ENCODE results near the gene TRAPPC2B. TPM values are rescaled to one million over a fixed set of nuclear protein-coding genes. Genes with fewer than 3 reads are reported as not detected.

The TRAPPC2B gene
- total and polyA plus RNA-seq, 8 donors, result 8.2 to 16.0 (median 13.6) TPM

DNA sequence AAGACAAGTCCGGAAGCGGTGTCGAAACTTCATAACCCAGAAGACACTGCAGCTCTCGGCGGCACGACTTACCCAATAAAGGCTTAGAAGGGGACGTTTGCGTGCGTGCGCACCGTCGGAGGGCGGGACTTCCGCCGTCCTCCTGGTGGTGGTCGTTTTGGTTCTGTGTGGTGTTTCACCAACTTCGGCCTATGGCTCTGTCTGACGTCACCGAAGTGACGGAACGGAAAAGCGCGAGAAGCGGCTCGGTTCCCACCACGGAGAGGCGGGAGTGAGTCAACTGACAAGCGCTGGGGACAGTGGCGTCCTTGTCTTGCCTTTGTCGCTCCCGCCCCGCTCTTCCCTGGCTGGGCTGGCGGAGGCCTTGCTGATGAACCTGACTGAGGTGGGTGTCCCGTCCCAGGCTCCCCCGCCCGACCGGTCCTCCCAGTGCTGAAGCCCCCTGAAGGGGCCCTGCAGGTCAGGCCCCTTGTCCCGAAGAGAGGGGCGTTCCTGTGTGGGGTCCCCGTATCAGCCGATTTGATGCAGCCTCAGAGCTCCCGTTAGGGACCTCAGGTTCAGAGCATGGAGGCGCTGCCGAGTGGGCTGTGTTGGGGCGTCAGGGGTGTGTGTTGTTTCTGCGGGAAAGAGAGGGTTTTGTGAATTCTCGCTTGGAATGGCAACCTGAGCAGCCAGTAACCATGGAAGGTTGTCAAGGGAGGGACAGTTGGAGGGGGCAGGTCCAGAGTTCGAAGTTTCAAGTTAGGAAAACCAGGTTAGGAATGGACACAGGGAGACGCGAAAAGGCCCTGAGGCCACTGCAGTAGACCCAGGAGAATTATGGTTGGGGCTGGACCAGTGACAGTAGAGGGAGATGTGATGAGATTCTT is 26.6 kb downstream of the TRAPPC2B start, which contains the start of gene ZNF548:
ZNF548 (plus strand) TSS at position 125 of the 869 bp plus-strand sequence; CDS start at position 371, 246 bp downstream.
- peak; percentile 94 to 99 (median 96) for DNase-seq
- intact Hi-C loops (cut with DNase I), result no loop called here
- H3K4me1 ChIP-seq, result peaks cover 13 to 20% of the 10 kb centered on the region in 2 donors
- peaks cover 0 to 13% of the 10 kb centered on the region in 2 donors for H3K36me3 ChIP-seq
- H3K4me3 ChIP-seq, result peak within 1 kb of the TSS; percentile 93 to 97
- ATAC-seq, result peak; percentile 99
- TF ChIP-seq CTCF (IDR thresholded peaks at IDR 0.05), result no peak
- no peaks in the 10 kb centered on the region for H3K27me3 ChIP-seq
- peak within 1 kb of the TSS; percentile 84 to 85 for H3K27ac ChIP-seq
- H3K9me3 ChIP-seq, result peaks cover 0 to 7% of the 10 kb centered on the region in 2 donors

GRCh38 chr19:57395710-57396109 is 32.4 kb downstream of the TRAPPC2B start:
- peaks cover 5 to 6% of the 10 kb centered on the region in 2 donors for H3K4me1 ChIP-seq
- ATAC-seq (no peak), DNase-seq (no peak)
- peaks cover 0 to 47% of the 10 kb centered on the region in 2 donors for H3K9me3 ChIP-seq
- no peaks in the 10 kb centered on the region for H3K27me3 ChIP-seq
- H3K27ac ChIP-seq, result no peak overlapping the region
- TF ChIP-seq CTCF (IDR thresholded peaks at IDR 0.05), result no peak
- intact Hi-C loops (cut with DNase I), result no loop called here
- peaks cover 0 to 70% of the 10 kb centered on the region in 2 donors for H3K36me3 ChIP-seq
- H3K4me3 ChIP-seq, result no peak overlapping the region

- no peak overlapping the region for H3K27ac ChIP-seq
- no peak overlapping the region for H3K4me3 ChIP-seq
- ATAC-seq, result no peak
- H3K4me1 ChIP-seq, result no peaks in the 10 kb centered on the region
- TF ChIP-seq CTCF (IDR thresholded peaks at IDR 0.05), result no peak
- peaks cover 0 to 71% of the 10 kb centered on the region in 2 donors for H3K36me3 ChIP-seq
- peaks cover 0 to 61% of the 10 kb centered on the region in 2 donors for H3K9me3 ChIP-seq
- no peak for DNase-seq
- no peaks in the 10 kb centered on the region for H3K27me3 ChIP-seq
- intact Hi-C loops (cut with DNase I), result no loop called here
Observed at GRCh38 chr19:57398868-57399267, 35.5 kb downstream of the TRAPPC2B start.

GRCh38 chr19:57403737-57404563 is 40.6 kb downstream of the TRAPPC2B start:
- H3K36me3 ChIP-seq, result peaks cover 0 to 20% of the 10 kb centered on the region in 2 donors
- H3K4me1 ChIP-seq, result no peaks in the 10 kb centered on the region
- intact Hi-C loops (cut with DNase I), result no loop called here
- DNase-seq (no peak), ATAC-seq (no peak)
- H3K9me3 ChIP-seq, result peaks cover 0 to 32% of the 10 kb centered on the region in 2 donors
- no peak overlapping the region for H3K4me3 ChIP-seq
- no peak for TF ChIP-seq CTCF (IDR thresholded peaks at IDR 0.05)
- no peaks in the 10 kb centered on the region for H3K27me3 ChIP-seq
- no peak overlapping the region for H3K27ac ChIP-seq

Data from left lung (tissue), 10 donors.